Islet precursor cell (in vitro differentiated cells): ENCODE results near the gene PREPL.
"Not testable (repeated sequence)": the region's sequence is repeated elsewhere in the genome, so short reads cannot be mapped to it uniquely, and the experiment has no call there.

Source experiments
- DNase-seq: peaks from one replicate; pipeline ENCODE4 v3.0.0-alpha.2; 2018

The PREPL gene

GRCh38 chr2:44347526-44347925, 13.8 kb downstream of the PREPL start:
- DNase-seq = no peak

- DNase-seq = no peak
Measured at GRCh38 chr2:44342854-44343253, 18.4 kb downstream of the PREPL start.

GRCh38 chr2:44335806-44336538, 25.3 kb downstream of the PREPL start:
- no peak for DNase-seq

GRCh38 chr2:44333994-44334393, 27.3 kb downstream of the PREPL start:
- DNase-seq = no peak

- no peak for DNase-seq
Measured at GRCh38 chr2:44330801-44331200, 30.5 kb downstream of the PREPL start.

GRCh38 chr2:44329343-44329742, 32.0 kb downstream of the PREPL start:
- no peak for DNase-seq

GRCh38 chr2:44328750-44329149, 32.5 kb downstream of the PREPL start:
- DNase-seq = no peak

GRCh38 chr2:44326548-44327264, 34.6 kb downstream of the PREPL start:
- no peak for DNase-seq

- no peak for DNase-seq
Measured at GRCh38 chr2:44325897-44326296, 35.4 kb downstream of the PREPL start.

GRCh38 chr2:44324971-44325426, 36.3 kb downstream of the PREPL start:
- no peak for DNase-seq

GRCh38 chr2:44321360-44321759, 39.9 kb downstream of the PREPL start:
- DNase-seq = no peak

- DNase-seq = no peak
Measured at GRCh38 chr2:44320832-44321231, 40.5 kb downstream of the PREPL start.

GRCh38 chr2:44315945-44316344, 45.3 kb downstream of the PREPL start:
- no peak for DNase-seq

- no peak for DNase-seq
Measured at GRCh38 chr2:44314362-44314761, 46.9 kb downstream of the PREPL start.

GRCh38 chr2:44310287-44310686, 51.0 kb downstream of the PREPL start:
- no peak for DNase-seq

GRCh38 chr2:44305882-44306281, 55.4 kb downstream of the PREPL start:
- no peak for DNase-seq

- no peak for DNase-seq
Measured at GRCh38 chr2:44304258-44304657, 57.0 kb downstream of the PREPL start.

- not testable (repeated sequence) for DNase-seq
Measured at GRCh38 chr2:44303766-44304165, 57.5 kb downstream of the PREPL start.

- no peak for DNase-seq
Measured at GRCh38 chr2:44301111-44301510, 60.2 kb downstream of the PREPL start.

- no peak for DNase-seq
Measured at GRCh38 chr2:44299635-44300034, 61.7 kb downstream of the PREPL start.

- DNase-seq = no peak
Measured at GRCh38 chr2:44297431-44297830, 63.9 kb downstream of the PREPL start.

- no peak for DNase-seq
Measured at GRCh38 chr2:44296653-44297052, 64.6 kb downstream of the PREPL start.

- DNase-seq = no peak
Measured at GRCh38 chr2:44295633-44296359, 65.5 kb downstream of the PREPL start.

- no peak for DNase-seq
Measured at GRCh38 chr2:44295113-44295512, 66.2 kb downstream of the PREPL start.
